ENCODE measurements around the gene TMEM63A.
"Not testable (repeated sequence)": the region's sequence is repeated elsewhere in the genome, so short reads cannot be mapped to it uniquely, and the experiment has no call there.

The TMEM63A gene

DNA sequence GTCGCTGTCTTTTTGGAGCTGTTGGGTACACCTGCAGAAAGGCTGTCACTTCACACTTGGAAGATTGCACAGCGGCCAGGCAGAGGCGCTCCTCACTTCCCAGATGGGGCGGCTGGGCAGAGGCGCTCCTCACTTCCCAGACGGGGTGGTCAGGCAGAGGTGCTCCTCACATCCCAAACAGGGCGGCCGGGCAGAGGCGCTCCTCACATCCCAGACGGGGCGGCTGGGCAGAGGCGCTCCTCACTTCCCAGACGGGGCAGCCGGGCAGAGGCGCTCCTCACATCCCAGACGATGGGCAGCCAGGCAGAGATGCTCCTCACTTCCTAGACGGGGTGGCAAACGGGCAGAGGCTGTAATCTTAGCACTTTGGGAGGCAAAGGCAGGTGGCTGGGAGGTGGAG, 86.1 kb downstream of the TMEM63A start:
- DNase-seq (ENCODE audit: low read depth) = not testable (repeated sequence)
